SH-SY5Y (cell line): ENCODE data around the gene YBEY.

ENCODE experiments used
- GATA2 ChIP-seq: IDR thresholded peaks from 2 replicates; pipeline ENCODE4 v1.6.1; 2011; ENCODE audit warnings: mild to moderate bottlenecking, low read depth, low read length
- GATA3 ChIP-seq: IDR thresholded peaks from 2 replicates; pipeline ENCODE4 v1.6.1; 2011; ENCODE audit warnings: low read depth, mild to moderate bottlenecking, low read length, moderate library complexity

DNA sequence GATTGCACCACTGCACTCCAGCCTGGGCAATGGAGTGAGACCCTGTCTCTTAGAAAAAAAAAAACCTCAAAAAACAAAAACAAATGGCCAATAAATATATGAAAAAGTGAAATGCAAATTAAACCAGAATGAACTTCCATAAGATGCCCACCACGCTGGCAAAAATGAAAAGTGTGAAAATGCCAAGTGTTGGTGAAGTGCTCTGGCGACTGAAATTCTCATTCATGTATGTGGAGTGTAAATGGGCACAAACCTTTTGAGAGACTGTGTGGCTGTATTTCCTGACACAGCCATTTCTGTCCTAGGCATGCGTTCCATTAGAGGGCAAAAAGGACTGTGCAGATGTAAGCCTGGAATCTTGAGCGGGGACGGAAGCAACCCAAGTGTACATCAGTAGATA, 18.3 kb downstream of the YBEY start:
- TF ChIP-seq GATA3 = no peak
- TF ChIP-seq GATA2 = no peak
